WTC11 (cell line): ENCODE results near the gene BLVRA.

ENCODE experiments used
- ATF3 ChIP-seq: sonication (generic); formaldehyde crosslinking; conservative IDR thresholded peaks from 2 replicates; pipeline ENCODE4 v1.8.1; 2022; ENCODE audit warnings: mild to moderate bottlenecking, missing genetic modification reagents
- CBFB ChIP-seq: sonication (generic); formaldehyde crosslinking; IDR thresholded peaks from 2 replicates; pipeline ENCODE4 v1.8.1; 2022; ENCODE audit warnings: mild to moderate bottlenecking, low read depth, missing genetic modification reagents
- CREB1 ChIP-seq: sonication (generic); formaldehyde crosslinking; IDR thresholded peaks from 2 replicates; pipeline ENCODE4 v1.8.0; 2023; ENCODE audit warnings: mild to moderate bottlenecking, missing genetic modification reagents
- CTCF ChIP-seq: fragments of 200-600 bp; IDR thresholded peaks from 2 replicates; pipeline ENCODE4 v1.8.0; 2022; ENCODE audit warnings: antibody characterized with exemption
- ELF4 ChIP-seq: sonication (generic); formaldehyde crosslinking; IDR thresholded peaks from 2 replicates; pipeline ENCODE4 v1.8.1; 2022; ENCODE audit warnings: low read depth, mild to moderate bottlenecking, moderate library complexity, missing genetic modification reagents
- ETV6 ChIP-seq: sonication (generic); formaldehyde crosslinking; IDR thresholded peaks from 2 replicates; pipeline ENCODE4 v1.8.1; 2022; ENCODE audit warnings: mild to moderate bottlenecking, missing genetic modification reagents
- FOXJ3 ChIP-seq: sonication (generic); formaldehyde crosslinking; IDR thresholded peaks from 2 replicates; pipeline ENCODE4 v1.9.0; 2021; ENCODE audit warnings: missing genetic modification reagents, mild to moderate bottlenecking, borderline replicate concordance
- JUN ChIP-seq: sonication (generic); formaldehyde crosslinking; IDR thresholded peaks from 2 replicates; pipeline ENCODE4 v1.8.0; 2023; ENCODE audit warnings: mild to moderate bottlenecking, missing genetic modification reagents
- NR2C2 ChIP-seq: sonication (generic); formaldehyde crosslinking; IDR thresholded peaks from 2 replicates; pipeline ENCODE4 v1.8.0; 2022; ENCODE audit warnings: mild to moderate bottlenecking, missing genetic modification reagents
- PRDM15 ChIP-seq: sonication (generic); formaldehyde crosslinking; IDR thresholded peaks from 2 replicates; pipeline ENCODE4 v1.8.0; 2022; ENCODE audit warnings: missing genetic modification reagents
- TEAD4 ChIP-seq: sonication (generic); formaldehyde crosslinking; IDR thresholded peaks from 2 replicates; pipeline ENCODE4 v1.8.0; 2022; ENCODE audit warnings: mild to moderate bottlenecking, missing genetic modification reagents
- USF2 ChIP-seq: sonication (generic); formaldehyde crosslinking; IDR thresholded peaks from 2 replicates; pipeline ENCODE4 v1.8.1; 2023; ENCODE audit warnings: mild to moderate bottlenecking, missing genetic modification reagents, moderate library complexity
- ZNF232 ChIP-seq: sonication (generic); formaldehyde crosslinking; IDR thresholded peaks from 2 replicates; pipeline ENCODE4 v1.8.0; 2022; ENCODE audit warnings: mild to moderate bottlenecking, missing genetic modification reagents
- ZNF423 ChIP-seq: fragments of 250-450 bp; sonication (Bioruptor Pico); IDR thresholded peaks from 2 replicates; pipeline ENCODE4 v2.1.2; 2022; ENCODE audit warnings: mild to moderate bottlenecking, moderate library complexity

- TF ChIP-seq CTCF (no peak), ZNF232 (CRISPR knock-in tag) (no peak), FOXJ3 (CRISPR knock-in tag) (no peak), ETV6 (CRISPR knock-in tag) (no peak), ATF3 (CRISPR knock-in tag) (no peak), USF2 (CRISPR knock-in tag) (no peak), CBFB (CRISPR knock-in tag) (no peak), ZNF423 (no peak), CREB1 (CRISPR knock-in tag) (no peak), NR2C2 (no peak), TEAD4 (no peak), JUN (no peak), ELF4 (CRISPR knock-in tag) (no peak), PRDM15 (CRISPR knock-in tag) (no peak)
Measured at GRCh38 chr7:43761938-43762692, 3.6 kb downstream of the BLVRA start.
